Ammon's horn (tissue), 1 donor: ENCODE measurements around the gene TMTC3.
"Not testable (repeated sequence)": the region's sequence is repeated elsewhere in the genome, so short reads cannot be mapped to it uniquely, and the experiment has no call there.

Source experiments
- DNase-seq: peaks from one replicate; pipeline ENCODE4 v3.0.0-alpha.2; 2016; ENCODE audit warnings: low spot score

TMTC3 gene

GRCh38 chr12:88166179-88166578, 24.1 kb downstream of the TMTC3 start:
- DNase-seq, result no peak

- DNase-seq, result no peak
Observed at GRCh38 chr12:88167384-88167783, 25.3 kb downstream of the TMTC3 start.

- DNase-seq, result no peak
Observed at GRCh38 chr12:88172844-88173407, 30.8 kb downstream of the TMTC3 start.

- DNase-seq, result no peak
Observed at GRCh38 chr12:88175544-88175943, 33.4 kb downstream of the TMTC3 start.

- DNase-seq, result no peak
Observed at GRCh38 chr12:88179436-88180014, 37.4 kb downstream of the TMTC3 start.

- DNase-seq, result no peak
Observed at GRCh38 chr12:88181881-88182280, 39.8 kb downstream of the TMTC3 start.

- DNase-seq, result no peak
Observed at GRCh38 chr12:88182416-88182815, 40.3 kb downstream of the TMTC3 start.

- no peak for DNase-seq
Observed at GRCh38 chr12:88184196-88184595, 42.1 kb downstream of the TMTC3 start.

GRCh38 chr12:88185279-88185678, 43.2 kb downstream of the TMTC3 start:
- no peak for DNase-seq

GRCh38 chr12:88185988-88186387, 43.9 kb downstream of the TMTC3 start:
- no peak for DNase-seq

GRCh38 chr12:88187571-88187970, 45.5 kb downstream of the TMTC3 start:
- DNase-seq, result no peak

- no peak for DNase-seq
Observed at GRCh38 chr12:88188180-88188579, 46.1 kb downstream of the TMTC3 start.

- DNase-seq, result no peak
Observed at GRCh38 chr12:88192426-88192825, 50.3 kb downstream of the TMTC3 start.

- DNase-seq, result no peak
Observed at GRCh38 chr12:88194868-88195267, 52.8 kb downstream of the TMTC3 start.

GRCh38 chr12:88200029-88200428, 57.9 kb downstream of the TMTC3 start:
- no peak for DNase-seq

GRCh38 chr12:88202500-88202899, 60.4 kb downstream of the TMTC3 start:
- DNase-seq, result no peak

- no peak for DNase-seq
Observed at GRCh38 chr12:88206601-88207000, 64.5 kb downstream of the TMTC3 start.

GRCh38 chr12:88207921-88208620, 66.0 kb downstream of the TMTC3 start:
- DNase-seq, result no peak

GRCh38 chr12:88208661-88209060, 66.6 kb downstream of the TMTC3 start:
- DNase-seq, result no peak

GRCh38 chr12:88210311-88210710, 68.2 kb downstream of the TMTC3 start:
- not testable (repeated sequence) for DNase-seq

- DNase-seq, result no peak
Observed at GRCh38 chr12:88218293-88218692, 76.2 kb downstream of the TMTC3 start.

GRCh38 chr12:88219861-88220260, 77.8 kb downstream of the TMTC3 start:
- no peak for DNase-seq

GRCh38 chr12:88223519-88223918, 81.4 kb downstream of the TMTC3 start:
- no peak for DNase-seq

- no peak for DNase-seq
Observed at GRCh38 chr12:88225776-88226175, 83.7 kb downstream of the TMTC3 start.
